ENCODE data around the gene F12.
"Not testable (repeated sequence)": the region's sequence is repeated elsewhere in the genome, so short reads cannot be mapped to it uniquely, and the experiment has no call there.

Gene F12

GRCh38 chr5:177432143-177432838 lies 22.9 kb upstream of the F12 start:
- no peak for DNase-seq

GRCh38 chr5:177431317-177432142 lies 22.2 kb upstream of the F12 start:
- no peak for DNase-seq

GRCh38 chr5:177430972-177431316 lies 21.6 kb upstream of the F12 start:
- no peak for DNase-seq

- no peak for DNase-seq
Measured at GRCh38 chr5:177430140-177430951, 21.0 kb upstream of the F12 start.

- DNase-seq = no peak
Measured at GRCh38 chr5:177429248-177430040, 20.1 kb upstream of the F12 start.

- DNase-seq = no peak
Measured at GRCh38 chr5:177428574-177429217, 19.3 kb upstream of the F12 start.

- DNase-seq = no peak
Measured at GRCh38 chr5:177427919-177428573, 18.7 kb upstream of the F12 start.

- DNase-seq = no peak
Measured at GRCh38 chr5:177427211-177427822, 18.0 kb upstream of the F12 start.

- no peak for DNase-seq
Measured at GRCh38 chr5:177426566-177427210, 17.3 kb upstream of the F12 start, which contains the start of gene GRK6. GRK6 (plus strand) TSS chr5:177426676; CDS start chr5:177426846, 170 bp downstream.

- DNase-seq = peak; percentile 99
Measured at GRCh38 chr5:177425801-177426565, 16.6 kb upstream of the F12 start.

GRCh38 chr5:177425196-177425800 lies 15.9 kb upstream of the F12 start:
- DNase-seq = no peak

GRCh38 chr5:177423671-177424070 lies 14.3 kb upstream of the F12 start:
- no peak for DNase-seq

- no peak for DNase-seq
Measured at GRCh38 chr5:177421062-177421798, 11.9 kb upstream of the F12 start.

GRCh38 chr5:177420472-177420871 lies 11.1 kb upstream of the F12 start:
- not testable (repeated sequence) for DNase-seq

GRCh38 chr5:177419046-177419445 lies 9.7 kb upstream of the F12 start:
- DNase-seq = no peak

- DNase-seq = not testable (repeated sequence)
Measured at GRCh38 chr5:177417081-177417480, 7.7 kb upstream of the F12 start.

- DNase-seq = no peak
Measured at GRCh38 chr5:177414481-177414880, 5.1 kb upstream of the F12 start.

- no peak for DNase-seq
Measured at GRCh38 chr5:177412603-177413233, 3.4 kb upstream of the F12 start.
